Uterine smooth muscle cell (primary cell): ENCODE data around the gene MBD3L3. TPM values are rescaled to one million over a fixed set of nuclear protein-coding genes. Genes with fewer than 3 reads are reported as not detected.

Experiments
- total RNA-seq: library from RNA; depleted of rRNA; stranded (reverse); fragments of >200 nt; gene quantifications from 2 replicates; pipeline ENCODE4 v1.2.3, GENCODE V29; 2014

The MBD3L3 gene
- total RNA-seq, result not detected in 2 replicates

DNA sequence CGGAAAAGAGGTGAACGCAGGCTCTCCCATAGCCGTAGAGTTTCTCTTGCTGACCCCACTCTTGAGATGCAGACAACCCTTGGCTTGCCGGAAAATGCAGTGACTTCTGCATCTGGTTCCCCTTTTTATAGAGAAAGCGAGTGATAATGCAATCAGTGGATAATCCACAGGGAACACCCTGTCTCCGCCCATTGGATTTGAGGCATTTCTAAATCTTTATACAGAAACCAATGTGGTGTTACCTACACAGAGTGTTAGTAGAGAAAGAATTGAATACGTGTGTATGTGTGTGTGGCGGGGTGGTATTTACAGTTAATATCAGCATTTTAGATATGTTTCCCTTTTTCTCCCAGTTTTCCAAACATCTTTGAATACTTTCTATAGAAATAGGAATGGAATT lies at the start of gene MBD3L3:
Gene MBD3L3, minus strand, starts transcription at position 101 of the 400 bp plus-strand sequence. Its CDS starts 71 bp downstream, at position 30.

GRCh38 chr19:7069042-7069903 lies 10.8 kb upstream of the MBD3L3 start, which contains the start of gene ZNF557:
ZNF557 (plus strand) TSS chr19:7069703; CDS start chr19:7075075, 5,372 bp downstream.

GRCh38 chr19:7049021-7049420 lies 9.5 kb downstream of the MBD3L3 start, which contains the start of gene MBD3L2:
MBD3L2 (plus strand) TSS chr19:7049321; CDS start chr19:7049374, 53 bp downstream.

DNA sequence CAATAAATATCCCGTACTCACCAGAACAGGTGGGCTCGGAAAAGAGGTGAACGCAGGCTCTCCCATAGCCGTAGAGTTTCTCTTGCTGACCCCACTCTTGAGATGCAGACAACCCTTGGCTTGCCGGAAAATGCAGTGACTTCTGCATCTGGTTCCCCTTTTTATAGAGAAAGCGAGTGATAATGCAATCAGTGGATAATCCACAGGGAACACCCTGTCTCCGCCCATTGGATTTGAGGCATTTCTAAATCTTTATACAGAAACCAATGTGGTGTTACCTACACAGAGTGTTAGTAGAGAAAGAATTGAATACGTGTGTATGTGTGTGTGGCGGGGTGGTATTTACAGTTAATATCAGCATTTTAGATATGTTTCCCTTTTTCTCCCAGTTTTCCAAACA lies 18.4 kb downstream of the MBD3L3 start, which contains the start of gene MBD3L4:
Gene MBD3L4, minus strand, starts transcription at position 101 of the 400 bp plus-strand sequence. Its CDS starts 35 bp downstream, at position 66.

DNA sequence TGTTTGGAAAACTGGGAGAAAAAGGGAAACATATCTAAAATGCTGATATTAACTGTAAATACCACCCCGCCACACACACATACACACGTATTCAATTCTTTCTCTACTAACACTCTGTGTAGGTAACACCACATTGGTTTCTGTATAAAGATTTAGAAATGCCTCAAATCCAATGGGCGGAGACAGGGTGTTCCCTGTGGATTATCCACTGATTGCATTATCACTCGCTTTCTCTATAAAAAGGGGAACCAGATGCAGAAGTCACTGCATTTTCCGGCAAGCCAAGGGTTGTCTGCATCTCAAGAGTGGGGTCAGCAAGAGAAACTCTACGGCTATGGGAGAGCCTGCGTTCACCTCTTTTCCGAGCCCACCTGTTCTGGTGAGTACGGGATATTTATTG lies 28.2 kb downstream of the MBD3L3 start, which contains the start of gene MBD3L5:
Gene MBD3L5, plus strand, starts transcription at position 301 of the 400 bp plus-strand sequence. Its CDS starts 34 bp downstream, at position 335.

DNA sequence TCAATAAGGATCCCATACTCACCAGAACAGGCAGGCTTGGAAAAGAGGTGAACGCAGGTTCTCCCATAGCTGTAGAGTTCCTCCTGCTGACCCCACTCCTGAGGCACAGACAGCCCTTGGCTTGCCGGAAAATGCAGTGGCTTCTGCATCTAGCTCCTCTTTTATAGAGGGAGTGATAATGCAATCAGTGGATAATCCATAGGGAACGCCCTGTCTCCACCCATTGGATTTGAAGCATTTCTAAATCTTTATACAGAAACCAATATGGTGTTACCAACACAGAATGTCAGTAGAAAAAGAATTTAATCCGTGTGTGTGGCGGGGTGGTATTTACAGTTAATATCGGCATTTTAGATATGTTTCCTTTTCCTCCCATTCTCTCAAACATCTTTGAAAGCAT lies 37.1 kb downstream of the MBD3L3 start, which contains the start of gene MBD3L2B:
Gene MBD3L2B, minus strand, starts transcription at position 101 of the 400 bp plus-strand sequence. Its CDS starts 34 bp downstream, at position 67.

Other genes starting within 250 kb of the MBD3L3 start
- gene ADGRE1, start 171.1 kb downstream of the MBD3L3 start, total RNA-seq, result not detected in 2 replicates
- gene MBD3L2B, start 37.2 kb downstream of the MBD3L3 start, total RNA-seq, result not detected in 2 replicates
- not detected in 2 replicates for gene MBD3L5, start 28.1 kb downstream of the MBD3L3 start, total RNA-seq
- not detected in 2 replicates for gene MBD3L4, start 18.5 kb downstream of the MBD3L3 start, total RNA-seq
- not detected in 2 replicates for gene MBD3L2, start 9.4 kb downstream of the MBD3L3 start, total RNA-seq
- 17.5 and 20.2 TPM in 2 replicates for gene ZNF557, start 11.0 kb upstream of the MBD3L3 start, total RNA-seq
- 13.1 and 28.9 TPM in 2 replicates for gene INSR, start 235.7 kb upstream of the MBD3L3 start, total RNA-seq